Osteocyte (in vitro differentiated cells): ENCODE results near the gene DYRK4. TPM values are rescaled to one million over a fixed set of nuclear protein-coding genes. Genes with fewer than 3 reads are reported as not detected.

Experiments used
- DNase-seq: peaks from one replicate; pipeline ENCODE4 v3.0.0; 2021; ENCODE audit warnings: mixed read lengths; ENCODE audit not compliant: unreplicated experiment; ENCODE audit errors: extremely low spot score
- H3K27ac Mint-ChIP-seq: one replicate; pipeline ENCODE4 v1.8.0; 2021; ENCODE audit warnings: mild to moderate bottlenecking, mixed read lengths; ENCODE audit not compliant: unreplicated experiment
- H3K27me3 Mint-ChIP-seq: one replicate; pipeline ENCODE4 v1.8.0; 2021; ENCODE audit warnings: mixed read lengths; ENCODE audit not compliant: unreplicated experiment
- H3K36me3 Mint-ChIP-seq: one replicate; pipeline ENCODE4 v1.8.0; 2021; ENCODE audit warnings: mixed read lengths; ENCODE audit not compliant: unreplicated experiment
- H3K4me1 Mint-ChIP-seq: one replicate; pipeline ENCODE4 v1.8.0; 2021; ENCODE audit warnings: mixed read lengths; ENCODE audit not compliant: unreplicated experiment
- H3K4me3 Mint-ChIP-seq: one replicate; pipeline ENCODE4 v1.8.0; 2021; ENCODE audit warnings: mild to moderate bottlenecking, moderate library complexity, mixed read lengths; ENCODE audit not compliant: unreplicated experiment
- H3K9me3 Mint-ChIP-seq: one replicate; pipeline ENCODE4 v1.8.0; 2021; ENCODE audit warnings: mixed read lengths; ENCODE audit not compliant: unreplicated experiment
- CTCF ChIP-seq: fragments of 200-600 bp; sonication (generic); IDR thresholded peaks from 2 replicates; pipeline ENCODE4 v1.5.0; 2021; ENCODE audit warnings: antibody characterized with exemption, mild to moderate bottlenecking, moderate library complexity
- total RNA-seq: library from RNA; stranded (reverse); gene quantifications from 2 replicates; pipeline ENCODE4 v1.2.1, GENCODE V29; 2021

DYRK4 gene
- total RNA-seq, 1 donor from 2014 or later = 35.0 TPM

GRCh38 chr12:4648501-4649357 lies 86.7 kb downstream of the DYRK4 start, which contains the start of the genes AKAP3 and NDUFA9:
Gene AKAP3 (minus strand): TSS chr12:4649051. CDS start chr12:4638196, 10,855 bp downstream.
Gene NDUFA9 (plus strand): TSS chr12:4649114. CDS start chr12:4649127, 13 bp downstream.
- peak within 1 kb of the TSS; percentile 99 for H3K27ac Mint-ChIP-seq
- peak within 1 kb of the TSS; percentile 97 for H3K4me3 Mint-ChIP-seq
- no peaks in the 10 kb centered on the region for H3K36me3 Mint-ChIP-seq
- no peaks in the 10 kb centered on the region for H3K27me3 Mint-ChIP-seq
- H3K9me3 Mint-ChIP-seq = no peaks in the 10 kb centered on the region
- peak; percentile 90 for DNase-seq
- TF ChIP-seq CTCF = no peak
- peaks cover 19% of the 10 kb centered on the region for H3K4me1 Mint-ChIP-seq

- Mint-ChIP-seq H3K27ac (peak overlapping the region; percentile 99), H3K36me3 (no peaks in the 10 kb centered on the region), H3K9me3 (no peaks in the 10 kb centered on the region), H3K4me3 (peak overlapping the region; percentile 97), H3K27me3 (no peaks in the 10 kb centered on the region), H3K4me1 (peaks cover 19% of the 10 kb centered on the region)
- no peak for TF ChIP-seq CTCF
- DNase-seq = no peak
Observed at GRCh38 chr12:4649358-4649661, 87.3 kb downstream of the DYRK4 start.

GRCh38 chr12:4653257-4653656 lies 91.2 kb downstream of the DYRK4 start:
- Mint-ChIP-seq H3K9me3 (no peaks in the 10 kb centered on the region), H3K36me3 (peaks cover 23% of the 10 kb centered on the region), H3K27ac (no peak overlapping the region), H3K4me3 (no peak overlapping the region), H3K4me1 (peaks cover 15% of the 10 kb centered on the region), H3K27me3 (no peaks in the 10 kb centered on the region)
- no peak for DNase-seq
- TF ChIP-seq CTCF = no peak

DNA sequence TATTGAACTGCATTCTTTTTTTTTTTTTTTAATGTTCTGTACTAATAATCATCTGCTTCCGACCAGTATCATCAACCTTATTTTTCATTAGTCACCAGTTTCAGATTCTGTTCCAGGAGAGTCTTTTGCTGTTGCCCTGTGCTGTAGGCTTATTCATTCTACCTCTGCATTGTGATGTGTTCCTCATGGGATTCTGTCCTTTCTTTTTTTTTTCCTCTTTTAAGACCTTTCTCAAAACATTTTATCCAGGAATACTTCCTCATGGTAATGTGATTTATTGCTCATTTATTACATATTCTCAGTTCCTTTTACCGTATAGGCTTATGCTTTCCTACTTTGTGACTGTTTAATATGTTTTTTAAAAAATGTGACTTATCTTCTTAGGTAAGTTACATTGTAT lies 91.7 kb downstream of the DYRK4 start:
- DNase-seq = no peak
- TF ChIP-seq CTCF = no peak
- no peaks in the 10 kb centered on the region for H3K27me3 Mint-ChIP-seq
- H3K4me1 Mint-ChIP-seq = peaks cover 14% of the 10 kb centered on the region
- peaks cover 23% of the 10 kb centered on the region for H3K36me3 Mint-ChIP-seq
- no peak overlapping the region for H3K27ac Mint-ChIP-seq
- no peak overlapping the region for H3K4me3 Mint-ChIP-seq
- H3K9me3 Mint-ChIP-seq = no peaks in the 10 kb centered on the region

Other genes with a start within 250 kb of the DYRK4 start
- gene TIGAR, start 241.0 kb upstream of the DYRK4 start, total RNA-seq = 16.6 and 19.9 TPM in 2 replicates
- gene FGF23, start 182.5 kb upstream of the DYRK4 start, total RNA-seq = not detected in 2 replicates
- gene FGF6, start 116.4 kb upstream of the DYRK4 start, total RNA-seq = not detected in 2 replicates
- gene RAD51AP1, start 23.3 kb upstream of the DYRK4 start, total RNA-seq = 4.4 and 6.7 TPM in 2 replicates
- gene AKAP3, start 86.8 kb downstream of the DYRK4 start, total RNA-seq = 0.97 and 1.1 TPM in 2 replicates
- gene NDUFA9, start 86.9 kb downstream of the DYRK4 start, total RNA-seq = 78.9 and 87.4 TPM in 2 replicates
- gene GALNT8, start 158.2 kb downstream of the DYRK4 start, total RNA-seq = 0.16 and 0.21 TPM in 2 replicates